NCI-H1048 (cell line): ENCODE results near the gene RAC2.
A peak's percentile ranks its signal among the peaks of the same experiment; 100 is the strongest.
"Not testable (repeated sequence)": the region's sequence is repeated elsewhere in the genome, so short reads cannot be mapped to it uniquely, and the experiment has no call there.

ENCODE experiments used
- DNase-seq: peaks from one replicate; lab custom pipeline; 2025; lab: John Stamatoyannopoulos, UW

Gene RAC2

DNA sequence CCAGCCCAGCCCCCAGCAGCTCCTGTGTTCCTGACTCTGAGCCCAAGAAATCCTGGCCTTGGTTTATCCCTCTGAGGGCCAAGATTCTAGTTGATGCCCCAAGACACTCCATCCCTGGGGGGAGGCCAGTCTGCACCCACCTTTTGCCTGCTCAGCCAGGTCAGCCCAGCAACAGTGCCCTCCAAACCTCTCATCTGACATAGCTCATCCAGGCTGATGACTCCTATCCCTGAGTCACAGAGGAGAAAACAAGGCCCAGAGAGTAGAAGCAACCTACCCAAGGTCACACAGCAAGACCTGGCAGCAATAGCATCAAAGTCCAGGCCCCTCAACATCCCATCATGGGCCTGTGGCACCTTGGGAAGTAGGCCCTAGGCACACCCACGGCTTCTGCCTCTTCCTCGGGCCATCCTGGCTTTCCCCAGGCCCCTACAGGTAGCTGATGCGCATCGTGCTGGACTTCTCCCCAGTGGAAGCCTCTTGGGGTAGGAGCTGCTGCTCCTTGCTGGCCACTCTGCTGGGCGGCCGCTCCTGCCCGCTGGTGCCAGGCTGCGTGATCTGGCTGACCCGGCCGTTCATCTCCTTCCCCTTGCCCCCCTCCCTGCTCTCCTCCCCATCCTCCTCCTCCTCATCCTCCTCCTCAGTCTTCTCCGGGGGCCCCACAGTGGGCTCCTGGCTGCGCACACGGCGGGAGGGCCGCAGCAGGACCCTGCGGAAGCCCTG is 37.8 kb downstream of the RAC2 start:
- no peak for DNase-seq

GRCh38 chr22:37205046-37205445 is 39.0 kb downstream of the RAC2 start:
- no peak for DNase-seq

- no peak for DNase-seq
Observed at GRCh38 chr22:37204045-37204655, 39.9 kb downstream of the RAC2 start.

- no peak for DNase-seq
Observed at GRCh38 chr22:37203354-37204044, 40.6 kb downstream of the RAC2 start.

- DNase-seq: no peak
Observed at GRCh38 chr22:37202716-37203115, 41.4 kb downstream of the RAC2 start.

GRCh38 chr22:37202001-37202555 is 42.0 kb downstream of the RAC2 start:
- no peak for DNase-seq

DNA sequence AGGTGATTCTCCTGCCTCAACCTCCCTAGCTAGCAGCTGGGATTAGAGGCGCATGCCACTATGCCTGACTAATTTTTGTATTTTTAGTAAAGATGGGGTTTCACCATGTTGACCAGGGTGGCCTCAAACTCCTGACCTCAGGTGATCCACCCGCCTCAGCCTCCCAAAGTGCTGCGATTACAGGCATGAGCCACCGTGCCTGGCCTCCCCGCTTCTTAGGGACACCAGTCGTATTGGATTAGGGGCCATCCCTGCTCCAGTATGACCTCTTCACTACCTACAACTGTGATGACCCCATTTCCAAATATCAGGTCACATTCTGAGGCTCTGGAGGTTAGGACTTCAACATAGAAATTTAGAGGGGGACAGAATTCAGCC is 42.6 kb downstream of the RAC2 start:
- not testable (repeated sequence) for DNase-seq

DNA sequence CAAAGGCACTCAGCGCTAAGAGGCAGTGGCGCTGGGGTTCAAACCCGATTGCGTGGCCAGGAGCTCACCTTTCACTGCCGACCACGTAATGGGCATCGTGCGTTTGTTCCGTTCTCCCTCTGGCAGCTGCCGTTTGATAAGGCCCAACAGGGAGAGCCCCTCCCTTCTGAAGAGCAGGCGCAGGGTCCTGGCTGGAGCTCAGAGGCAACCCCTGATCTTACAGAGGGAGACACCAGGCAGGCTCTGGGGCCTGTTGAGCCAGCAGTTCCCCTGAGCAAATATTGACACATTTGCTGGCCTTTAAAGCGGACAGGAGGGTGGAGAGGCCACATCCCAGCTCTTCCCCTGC is 44.3 kb downstream of the RAC2 start:
- DNase-seq: no peak

DNA sequence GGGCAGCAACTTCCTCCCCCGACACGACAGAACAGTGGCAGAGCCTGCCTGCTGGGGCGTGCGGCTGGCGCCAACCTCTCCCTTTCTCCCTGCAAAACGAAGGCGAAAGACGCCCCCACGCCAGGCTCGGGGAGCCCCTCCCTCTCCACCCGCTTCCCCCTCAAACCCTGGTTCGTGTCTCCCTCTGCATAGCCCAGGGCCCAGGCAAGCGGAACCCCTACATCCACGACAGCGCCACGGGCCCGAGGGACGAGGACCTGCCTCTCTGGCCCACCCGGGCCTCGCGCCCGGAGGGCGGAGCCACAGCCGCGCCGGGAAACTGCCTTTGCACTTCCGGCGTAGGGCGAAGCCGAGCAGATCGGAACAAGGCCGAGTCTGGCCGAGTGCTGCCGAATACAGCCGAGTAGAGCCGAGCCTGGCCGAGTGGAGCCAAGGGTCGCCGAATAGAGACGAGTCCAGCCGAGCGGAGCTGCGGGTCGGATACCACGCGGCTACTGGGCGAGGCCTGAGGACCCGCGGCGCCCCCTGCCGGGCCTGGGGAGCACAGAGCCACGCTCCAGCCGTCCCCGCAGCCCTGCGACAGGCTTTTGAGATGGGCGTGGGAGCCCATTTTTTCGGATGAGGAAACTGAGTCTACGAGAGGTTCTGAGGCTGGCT is 44.8 kb downstream of the RAC2 start:
- DNase-seq: peak; percentile 96

DNA sequence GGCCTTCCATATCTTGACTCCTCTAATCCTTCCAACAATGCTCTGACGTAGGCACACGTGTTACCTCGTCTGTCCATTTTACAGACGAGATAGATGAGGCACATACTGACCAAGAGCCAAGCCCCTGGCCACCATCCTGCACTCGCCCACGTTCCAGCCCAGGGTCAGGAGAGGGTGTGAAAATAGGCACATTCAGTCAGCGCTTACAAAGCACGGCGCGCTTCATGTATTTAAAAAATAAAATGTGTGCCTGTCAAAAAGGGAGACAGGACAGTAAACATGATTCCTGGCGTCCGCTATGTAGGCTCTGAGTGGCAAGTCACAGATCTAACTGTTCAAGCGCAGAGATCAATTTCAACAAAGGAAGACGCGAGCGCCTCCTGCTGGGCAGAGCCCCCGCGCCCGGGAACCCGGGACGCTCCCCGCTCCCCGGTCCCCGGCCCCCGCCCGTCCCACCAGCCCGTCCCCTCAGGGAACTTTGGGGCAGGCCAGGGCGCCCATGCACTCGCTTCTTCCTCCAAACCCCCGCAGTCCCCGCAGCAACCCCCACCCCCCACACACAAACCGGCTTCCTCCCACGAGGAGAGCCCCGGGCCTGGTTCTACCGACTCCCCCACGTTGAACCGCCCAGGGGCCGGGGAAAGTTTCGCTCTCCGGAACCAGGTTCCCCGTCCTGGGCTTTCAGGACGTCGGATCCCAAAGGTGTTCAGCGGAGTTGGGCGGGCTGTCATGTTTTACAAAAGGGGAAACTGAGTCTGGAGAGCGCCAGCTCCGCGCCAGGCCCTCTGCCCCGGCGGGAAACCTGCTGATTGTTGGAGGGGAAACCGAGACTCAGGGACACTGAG is 45.6 kb downstream of the RAC2 start:
- DNase-seq: peak; percentile 43

- DNase-seq: no peak
Observed at GRCh38 chr22:37197451-37198257, 46.4 kb downstream of the RAC2 start.

GRCh38 chr22:37196539-37197450 is 47.3 kb downstream of the RAC2 start:
- no peak for DNase-seq

- no peak for DNase-seq
Observed at GRCh38 chr22:37195921-37196320, 48.1 kb downstream of the RAC2 start.

DNA sequence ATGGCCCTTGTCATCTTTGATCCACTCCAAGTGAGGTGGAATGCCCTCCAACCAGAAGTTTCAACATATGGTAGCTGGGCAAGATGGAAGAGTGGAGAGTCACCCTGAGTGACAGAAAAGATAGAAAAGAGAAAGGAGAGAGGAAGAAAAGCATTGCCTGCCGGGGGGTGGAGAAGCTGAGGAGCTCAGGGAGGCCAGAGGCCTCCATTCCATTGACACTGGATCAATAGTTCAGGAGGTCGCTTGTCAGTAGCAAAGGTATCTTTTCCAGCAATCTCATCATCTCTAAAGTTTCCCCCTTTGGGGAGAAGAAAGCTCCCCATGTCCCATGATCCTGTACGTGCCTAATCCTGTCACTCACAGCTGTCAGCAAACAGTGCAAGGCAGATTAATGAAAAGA is 49.3 kb downstream of the RAC2 start:
- DNase-seq: no peak

DNA sequence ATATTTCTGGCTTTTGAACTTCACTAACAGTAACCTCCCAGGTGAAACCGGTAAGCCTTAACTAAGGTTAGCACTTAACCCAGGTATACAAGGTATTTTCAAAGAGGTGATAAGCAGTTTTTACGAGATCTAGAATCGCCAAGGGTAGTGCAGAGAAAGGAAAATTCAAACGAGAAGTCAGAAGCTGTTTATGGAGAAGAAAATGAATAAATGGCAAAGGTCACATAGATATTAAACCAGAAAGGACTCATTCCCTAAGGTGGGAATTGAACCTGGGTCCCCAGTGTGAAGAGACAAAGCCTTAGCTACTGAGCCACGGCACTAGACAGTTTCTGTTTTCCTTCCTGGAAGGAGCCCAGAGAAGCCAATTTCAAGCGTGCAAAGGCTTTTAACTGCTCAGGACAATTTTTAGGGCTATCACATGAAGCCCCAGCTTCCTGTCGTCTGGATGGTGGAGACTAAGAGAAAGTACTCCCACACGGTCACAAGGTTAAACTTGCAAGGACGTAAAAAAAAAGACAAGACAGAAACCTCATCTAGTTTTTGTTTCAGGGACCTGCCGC is 50.4 kb downstream of the RAC2 start:
- DNase-seq: no peak

- no peak for DNase-seq
Observed at GRCh38 chr22:37192741-37193140, 51.3 kb downstream of the RAC2 start.

DNA sequence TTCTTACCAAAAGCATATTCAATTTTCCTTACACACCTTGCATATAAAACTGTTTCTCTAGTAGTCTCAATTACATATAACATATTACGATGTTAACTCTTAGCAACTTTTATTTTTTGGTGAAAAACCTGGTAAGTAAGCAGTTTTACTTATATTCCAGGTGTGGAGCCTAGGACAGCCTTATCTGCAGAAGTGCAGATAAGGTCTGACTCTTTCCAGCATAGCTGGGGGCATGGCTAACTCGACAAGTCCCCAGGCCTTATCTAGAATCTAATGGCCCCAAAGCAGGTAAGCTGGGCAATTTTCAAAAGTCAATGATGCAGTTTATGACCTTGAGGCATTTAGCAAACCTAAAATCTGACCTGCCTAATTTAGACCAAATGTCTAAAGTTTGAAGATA is 51.9 kb downstream of the RAC2 start:
- no peak for DNase-seq

- DNase-seq: no peak
Observed at GRCh38 chr22:37190262-37190780, 53.7 kb downstream of the RAC2 start.

DNA sequence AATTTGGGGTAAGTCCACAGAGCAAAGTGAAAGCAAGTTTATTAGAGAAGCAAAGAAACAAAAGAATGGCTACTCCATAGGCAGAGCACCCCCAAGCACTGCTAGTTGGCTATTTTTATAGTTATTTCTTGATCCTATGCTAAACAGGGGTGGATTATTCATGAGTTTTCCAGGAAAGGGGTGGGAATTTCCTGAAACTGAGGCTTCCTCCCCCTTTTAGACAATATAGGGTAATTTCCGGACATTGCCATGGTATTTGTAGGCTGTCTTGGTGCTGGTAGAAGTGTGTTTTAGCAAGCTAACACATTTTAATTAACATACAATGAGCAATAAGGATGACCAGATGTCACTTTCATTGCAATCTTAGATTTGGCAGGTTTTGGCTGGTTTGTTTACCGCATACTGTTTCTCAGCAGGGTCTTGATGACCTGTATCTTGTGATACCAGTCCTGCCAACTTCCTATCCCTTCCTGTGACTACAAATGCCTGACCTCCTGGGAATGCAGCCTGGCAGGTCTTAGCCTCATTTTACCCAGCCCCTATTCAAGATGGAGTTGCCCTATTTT is 55.1 kb downstream of the RAC2 start:
- no peak for DNase-seq
